ENCODE results near the gene SLC7A9.
"Not testable (repeated sequence)": the region's sequence is repeated elsewhere in the genome, so short reads cannot be mapped to it uniquely, and the experiment has no call there.

The SLC7A9 gene

GRCh38 chr19:32857584-32857983, 12.0 kb downstream of the SLC7A9 start:
- Histone ChIP-seq H3K27me3 (ENCODE audit: control insufficient read depth in 2 of 2, insufficient read depth in 2 of 2, low read length in 2 of 2) (no peaks in the 10 kb centered on the region), H3K4me1 (ENCODE audit: control insufficient read depth in 2 of 2, insufficient read depth in 2 of 2, low read length in 2 of 2) (no peaks in the 10 kb centered on the region), H3K9ac (ENCODE audit: low read depth in 1 of 2, low read length in 2 of 2) (no peak overlapping the region), H3K36me3 (ENCODE audit: control insufficient read depth in 2 of 2, insufficient read depth in 2 of 2, low read length in 2 of 2) (no peaks in the 10 kb centered on the region), H3K27ac (ENCODE audit: low read depth in 2 of 2, low read length in 2 of 2) (no peak overlapping the region), H3K4me3 (ENCODE audit: low read length in 2 of 2) (no peak overlapping the region), H3K9me3 (ENCODE audit: control insufficient read depth in 2 of 2, low read length in 2 of 2) (no peaks in the 10 kb centered on the region)

DNA sequence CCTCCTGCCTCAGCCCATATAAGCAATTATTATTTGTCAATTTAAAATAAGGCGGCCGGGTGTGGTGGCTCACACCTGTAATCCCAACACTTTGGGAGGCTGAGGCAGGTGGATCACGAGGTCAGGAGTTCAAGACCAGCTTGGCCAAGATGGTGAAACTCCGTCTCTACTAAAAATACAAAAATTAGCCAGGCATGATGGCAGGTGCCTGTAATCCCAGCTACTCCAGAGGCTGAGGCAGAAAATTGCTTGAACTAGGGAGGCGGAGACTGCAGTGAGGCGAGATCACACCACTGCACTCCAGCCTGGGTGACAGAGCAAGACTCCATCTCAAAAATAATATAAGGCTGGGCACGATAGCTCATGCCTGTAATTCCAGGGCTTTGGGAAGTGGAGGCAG, 12.7 kb downstream of the SLC7A9 start:
- H3K36me3 ChIP-seq (ENCODE audit: control insufficient read depth in 2 of 2, insufficient read depth in 2 of 2, low read length in 2 of 2); H3K4me1 ChIP-seq (ENCODE audit: control insufficient read depth in 2 of 2, insufficient read depth in 2 of 2, low read length in 2 of 2); H3K9me3 ChIP-seq (ENCODE audit: control insufficient read depth in 2 of 2, low read length in 2 of 2); H3K27me3 ChIP-seq (ENCODE audit: control insufficient read depth in 2 of 2, insufficient read depth in 2 of 2, low read length in 2 of 2); H3K27ac ChIP-seq (ENCODE audit: low read depth in 2 of 2, low read length in 2 of 2); H3K4me3 ChIP-seq (ENCODE audit: low read length in 2 of 2); H3K9ac ChIP-seq (ENCODE audit: low read depth in 1 of 2, low read length in 2 of 2): not testable (repeated sequence)

DNA sequence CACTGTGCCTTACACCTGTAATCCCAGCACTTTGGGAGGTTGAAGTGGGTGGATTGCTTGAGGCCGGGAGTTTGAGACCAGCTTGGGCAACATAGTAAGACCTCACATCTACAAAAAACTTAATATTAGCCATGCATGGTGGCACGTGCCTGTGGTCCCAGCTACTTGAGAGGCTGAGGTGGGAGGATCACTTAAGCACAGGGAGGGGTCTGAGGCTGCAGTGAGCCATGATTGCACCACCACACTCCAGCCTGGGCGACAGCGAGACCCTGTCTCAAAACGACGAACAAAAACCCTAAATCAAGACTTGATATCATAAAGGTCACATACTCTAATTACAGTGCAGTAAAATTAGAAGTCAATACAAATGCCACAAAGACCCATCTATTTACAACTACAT, 17.4 kb downstream of the SLC7A9 start:
- Histone ChIP-seq H3K4me1 (ENCODE audit: control insufficient read depth in 2 of 2, insufficient read depth in 2 of 2, low read length in 2 of 2) (no peaks in the 10 kb centered on the region), H3K27me3 (ENCODE audit: control insufficient read depth in 2 of 2, insufficient read depth in 2 of 2, low read length in 2 of 2) (no peaks in the 10 kb centered on the region)

DNA sequence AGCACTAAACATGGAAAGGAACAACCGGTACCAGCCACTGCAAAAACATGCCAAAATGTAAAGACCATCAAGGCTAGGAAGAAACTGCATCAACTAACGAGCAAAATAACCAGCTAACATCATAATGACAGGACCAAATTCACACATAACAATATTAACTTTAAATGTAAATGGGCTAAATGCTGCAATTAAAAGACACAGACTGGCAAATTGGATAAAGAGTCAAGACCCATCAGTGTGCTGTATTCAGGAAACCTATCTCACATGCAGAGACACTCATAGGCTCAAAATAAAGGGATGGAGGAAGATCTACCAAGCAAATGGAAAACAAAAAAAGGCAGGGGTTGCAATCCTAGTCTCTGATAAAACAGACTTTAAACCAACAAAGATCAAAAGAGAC, 21.5 kb downstream of the SLC7A9 start:
- not testable (repeated sequence) for H3K9ac ChIP-seq (ENCODE audit: low read depth in 1 of 2, low read length in 2 of 2)

More for the DNA sequence above, 17.4 kb downstream of the SLC7A9 start:
- Histone ChIP-seq H3K27ac (ENCODE audit: low read depth in 2 of 2, low read length in 2 of 2) (no peak overlapping the region), H3K4me3 (ENCODE audit: low read length in 2 of 2) (no peak overlapping the region), H3K9ac (ENCODE audit: low read depth in 1 of 2, low read length in 2 of 2) (no peak overlapping the region), H3K9me3 (ENCODE audit: control insufficient read depth in 2 of 2, low read length in 2 of 2) (no peaks in the 10 kb centered on the region), H3K36me3 (ENCODE audit: control insufficient read depth in 2 of 2, insufficient read depth in 2 of 2, low read length in 2 of 2) (no peaks in the 10 kb centered on the region)

DNA sequence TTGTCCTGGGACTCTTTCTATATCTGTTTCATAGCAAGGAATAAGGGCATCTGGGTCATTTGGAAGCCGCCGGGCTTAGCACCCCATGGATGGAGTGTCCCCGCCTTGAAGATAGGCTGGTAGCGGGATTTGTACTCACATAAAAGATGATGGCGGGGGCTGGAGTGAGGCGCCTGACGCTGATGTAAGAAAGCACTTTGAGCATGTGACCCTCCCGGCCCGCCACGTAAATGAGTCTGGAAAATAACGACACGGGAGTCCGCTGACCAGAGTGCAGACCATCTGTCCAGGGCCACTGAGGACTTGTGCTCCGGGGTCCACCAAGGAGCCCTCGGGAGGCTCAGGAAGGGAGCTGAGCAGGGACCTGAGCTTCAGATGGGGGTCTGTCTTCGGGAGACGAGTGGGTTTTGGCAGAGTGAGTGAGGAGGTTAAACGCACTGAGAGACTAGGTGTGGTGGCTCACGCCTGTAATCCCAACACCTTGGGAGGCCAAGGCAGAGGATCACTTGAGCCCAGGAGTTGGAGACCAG, 25.8 kb downstream of the SLC7A9 start:
- Histone ChIP-seq H3K4me3 (ENCODE audit: low read length in 2 of 2) (no peak overlapping the region), H3K27me3 (ENCODE audit: control insufficient read depth in 2 of 2, insufficient read depth in 2 of 2, low read length in 2 of 2) (no peaks in the 10 kb centered on the region), H3K9me3 (ENCODE audit: control insufficient read depth in 2 of 2, low read length in 2 of 2) (no peaks in the 10 kb centered on the region), H3K27ac (ENCODE audit: low read depth in 2 of 2, low read length in 2 of 2) (no peak overlapping the region), H3K4me1 (ENCODE audit: control insufficient read depth in 2 of 2, insufficient read depth in 2 of 2, low read length in 2 of 2) (no peaks in the 10 kb centered on the region), H3K9ac (ENCODE audit: low read depth in 1 of 2, low read length in 2 of 2) (no peak overlapping the region), H3K36me3 (ENCODE audit: control insufficient read depth in 2 of 2, insufficient read depth in 2 of 2, low read length in 2 of 2) (no peaks in the 10 kb centered on the region)

More for the DNA sequence above, 21.5 kb downstream of the SLC7A9 start:
- H3K4me1 ChIP-seq (ENCODE audit: control insufficient read depth in 2 of 2, insufficient read depth in 2 of 2, low read length in 2 of 2); H3K27ac ChIP-seq (ENCODE audit: low read depth in 2 of 2, low read length in 2 of 2); H3K9me3 ChIP-seq (ENCODE audit: control insufficient read depth in 2 of 2, low read length in 2 of 2); H3K27me3 ChIP-seq (ENCODE audit: control insufficient read depth in 2 of 2, insufficient read depth in 2 of 2, low read length in 2 of 2); H3K36me3 ChIP-seq (ENCODE audit: control insufficient read depth in 2 of 2, insufficient read depth in 2 of 2, low read length in 2 of 2); H3K4me3 ChIP-seq (ENCODE audit: low read length in 2 of 2): not testable (repeated sequence)

DNA sequence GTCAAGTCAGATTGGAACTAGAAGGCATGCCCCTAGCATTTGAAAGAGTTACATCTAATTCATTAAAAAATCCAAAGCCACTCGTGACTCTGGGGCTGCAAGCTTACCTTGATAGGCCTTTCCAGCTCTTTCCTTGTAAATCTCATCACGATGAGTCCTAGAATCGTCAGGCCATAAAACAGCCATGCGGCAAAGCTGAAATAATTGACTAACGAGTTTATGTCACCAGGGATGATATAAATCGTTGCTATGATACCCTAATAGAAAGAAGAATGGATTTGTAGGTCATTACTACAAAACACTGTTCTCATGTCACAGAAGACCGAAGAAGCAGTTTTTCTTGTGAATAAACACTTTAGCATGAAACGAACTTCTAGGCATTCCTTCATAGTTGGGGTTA, 27.5 kb downstream of the SLC7A9 start:
- H3K9ac ChIP-seq (ENCODE audit: low read depth in 1 of 2, low read length in 2 of 2): no peak overlapping the region
- no peaks in the 10 kb centered on the region for H3K36me3 ChIP-seq (ENCODE audit: control insufficient read depth in 2 of 2, insufficient read depth in 2 of 2, low read length in 2 of 2)
- H3K4me1 ChIP-seq (ENCODE audit: control insufficient read depth in 2 of 2, insufficient read depth in 2 of 2, low read length in 2 of 2): no peaks in the 10 kb centered on the region
- no peak overlapping the region for H3K27ac ChIP-seq (ENCODE audit: low read depth in 2 of 2, low read length in 2 of 2)
- no peaks in the 10 kb centered on the region for H3K9me3 ChIP-seq (ENCODE audit: control insufficient read depth in 2 of 2, low read length in 2 of 2)
- no peak overlapping the region for H3K4me3 ChIP-seq (ENCODE audit: low read length in 2 of 2)
- H3K27me3 ChIP-seq (ENCODE audit: control insufficient read depth in 2 of 2, insufficient read depth in 2 of 2, low read length in 2 of 2): no peaks in the 10 kb centered on the region

DNA sequence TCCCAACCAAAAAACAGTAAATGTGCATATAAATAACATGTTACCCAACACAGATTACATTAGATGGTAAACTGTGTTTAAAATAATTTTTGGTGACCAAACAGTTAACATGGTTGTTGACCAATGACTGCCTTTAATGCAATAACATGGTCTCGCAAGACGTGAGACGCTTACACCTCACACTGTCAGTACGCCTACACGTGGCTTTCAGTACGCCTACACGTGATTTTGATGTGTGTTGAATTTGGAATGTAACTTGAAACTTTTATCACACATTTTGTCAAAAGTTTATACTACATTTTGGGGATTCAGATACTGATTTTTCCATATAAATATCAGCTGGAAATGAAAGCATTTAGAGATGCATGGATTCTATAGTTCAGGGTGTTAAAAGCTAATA, 32.0 kb downstream of the SLC7A9 start:
- no peaks in the 10 kb centered on the region for H3K4me1 ChIP-seq (ENCODE audit: control insufficient read depth in 2 of 2, insufficient read depth in 2 of 2, low read length in 2 of 2)
- H3K4me3 ChIP-seq (ENCODE audit: low read length in 2 of 2): no peak overlapping the region
- no peak overlapping the region for H3K9ac ChIP-seq (ENCODE audit: low read depth in 1 of 2, low read length in 2 of 2)
- no peaks in the 10 kb centered on the region for H3K9me3 ChIP-seq (ENCODE audit: control insufficient read depth in 2 of 2, low read length in 2 of 2)
- no peaks in the 10 kb centered on the region for H3K36me3 ChIP-seq (ENCODE audit: control insufficient read depth in 2 of 2, insufficient read depth in 2 of 2, low read length in 2 of 2)
- H3K27ac ChIP-seq (ENCODE audit: low read depth in 2 of 2, low read length in 2 of 2): no peak overlapping the region
- no peaks in the 10 kb centered on the region for H3K27me3 ChIP-seq (ENCODE audit: control insufficient read depth in 2 of 2, insufficient read depth in 2 of 2, low read length in 2 of 2)

GRCh38 chr19:32833388-32833787, 36.2 kb downstream of the SLC7A9 start:
- H3K4me1 ChIP-seq (ENCODE audit: control insufficient read depth in 2 of 2, insufficient read depth in 2 of 2, low read length in 2 of 2); H3K27me3 ChIP-seq (ENCODE audit: control insufficient read depth in 2 of 2, insufficient read depth in 2 of 2, low read length in 2 of 2); H3K36me3 ChIP-seq (ENCODE audit: control insufficient read depth in 2 of 2, insufficient read depth in 2 of 2, low read length in 2 of 2); H3K27ac ChIP-seq (ENCODE audit: low read depth in 2 of 2, low read length in 2 of 2); H3K9me3 ChIP-seq (ENCODE audit: control insufficient read depth in 2 of 2, low read length in 2 of 2); H3K9ac ChIP-seq (ENCODE audit: low read depth in 1 of 2, low read length in 2 of 2); H3K4me3 ChIP-seq (ENCODE audit: low read length in 2 of 2): not testable (repeated sequence)

DNA sequence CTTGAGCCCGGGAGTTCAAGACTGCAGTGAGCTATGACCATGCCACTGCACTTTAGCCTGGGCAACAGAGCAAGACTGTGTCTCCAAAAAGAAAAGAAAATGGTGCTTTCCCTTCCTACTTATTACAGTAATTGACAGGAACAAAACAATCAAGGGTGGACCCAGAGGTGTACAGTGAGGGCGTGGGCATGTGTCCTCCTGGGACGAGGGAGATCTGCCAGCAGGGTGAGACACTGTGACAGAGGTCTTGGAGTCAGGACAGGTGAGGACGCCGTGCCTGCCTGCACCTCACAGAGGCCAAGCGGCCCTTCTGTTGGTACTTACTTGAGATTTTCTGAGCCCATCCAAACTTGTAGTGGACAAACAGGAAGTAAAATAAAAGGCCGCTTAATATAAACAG, 36.7 kb downstream of the SLC7A9 start:
- H3K27me3 ChIP-seq (ENCODE audit: control insufficient read depth in 2 of 2, insufficient read depth in 2 of 2, low read length in 2 of 2); H3K4me3 ChIP-seq (ENCODE audit: low read length in 2 of 2); H3K36me3 ChIP-seq (ENCODE audit: control insufficient read depth in 2 of 2, insufficient read depth in 2 of 2, low read length in 2 of 2); H3K4me1 ChIP-seq (ENCODE audit: control insufficient read depth in 2 of 2, insufficient read depth in 2 of 2, low read length in 2 of 2); H3K9me3 ChIP-seq (ENCODE audit: control insufficient read depth in 2 of 2, low read length in 2 of 2); H3K27ac ChIP-seq (ENCODE audit: low read depth in 2 of 2, low read length in 2 of 2); H3K9ac ChIP-seq (ENCODE audit: low read depth in 1 of 2, low read length in 2 of 2): not testable (repeated sequence)

GRCh38 chr19:32832094-32832493, 37.5 kb downstream of the SLC7A9 start:
- H3K4me3 ChIP-seq (ENCODE audit: low read length in 2 of 2); H3K36me3 ChIP-seq (ENCODE audit: control insufficient read depth in 2 of 2, insufficient read depth in 2 of 2, low read length in 2 of 2); H3K9me3 ChIP-seq (ENCODE audit: control insufficient read depth in 2 of 2, low read length in 2 of 2); H3K27me3 ChIP-seq (ENCODE audit: control insufficient read depth in 2 of 2, insufficient read depth in 2 of 2, low read length in 2 of 2); H3K9ac ChIP-seq (ENCODE audit: low read depth in 1 of 2, low read length in 2 of 2); H3K27ac ChIP-seq (ENCODE audit: low read depth in 2 of 2, low read length in 2 of 2); H3K4me1 ChIP-seq (ENCODE audit: control insufficient read depth in 2 of 2, insufficient read depth in 2 of 2, low read length in 2 of 2): not testable (repeated sequence)

- Histone ChIP-seq H3K4me1 (ENCODE audit: control insufficient read depth in 2 of 2, insufficient read depth in 2 of 2, low read length in 2 of 2) (no peaks in the 10 kb centered on the region), H3K9ac (ENCODE audit: low read depth in 1 of 2, low read length in 2 of 2) (no peak overlapping the region), H3K4me3 (ENCODE audit: low read length in 2 of 2) (no peak overlapping the region), H3K9me3 (ENCODE audit: control insufficient read depth in 2 of 2, low read length in 2 of 2) (no peaks in the 10 kb centered on the region), H3K27me3 (ENCODE audit: control insufficient read depth in 2 of 2, insufficient read depth in 2 of 2, low read length in 2 of 2) (no peaks in the 10 kb centered on the region), H3K27ac (ENCODE audit: low read depth in 2 of 2, low read length in 2 of 2) (no peak overlapping the region), H3K36me3 (ENCODE audit: control insufficient read depth in 2 of 2, insufficient read depth in 2 of 2, low read length in 2 of 2) (no peaks in the 10 kb centered on the region)
Measured at GRCh38 chr19:32831611-32832010, 38.0 kb downstream of the SLC7A9 start.
